OCI-LY7 (cell line): ENCODE data around the gene PLXNC1. TPM values are rescaled to one million over a fixed set of nuclear protein-coding genes. Genes with fewer than 3 reads are reported as not detected.

Experiments
- BruUV-seq: library from RNA; stranded (reverse); fragments of 400-500 nt; replicated peaks from 2 replicates; lab custom pipeline; 2021; lab: Mats Ljungman, UMichigan
- CTCF ChIA-PET: fragments of 300-600 bp; sonication (Branson Sonifier 250); formaldehyde crosslinking; loops from one replicate; lab custom pipeline; 2022; ENCODE audit warnings: antibody characterized with exemption; ENCODE audit not compliant: unreplicated experiment; lab: Charles Lee
- POLR2A ChIA-PET: fragments of 300-600 bp; sonication (Branson Sonifier 250); formaldehyde crosslinking; loops from one replicate; lab custom pipeline; 2022; ENCODE audit warnings: antibody characterized with exemption; lab: Charles Lee
- DNase-seq: peaks from one replicate; pipeline ENCODE4 v3.0.0-alpha.2; 2015; ENCODE audit warnings: low spot score
- H2AFZ ChIP-seq: fragments of 200-600 bp; sonication (generic), shearing (Covaris generic); 2 replicates; pipeline ENCODE4 v1.6.1; 2014; ENCODE audit warnings: mild to moderate bottlenecking, antibody characterized with exemption, low read length, moderate library complexity
- H3K27ac ChIP-seq: fragments of 200-600 bp; sonication (generic); 2 replicates; pipeline ENCODE4 v1.5.1; 2014; ENCODE audit warnings: mixed run types, low read depth, mild to moderate bottlenecking, moderate library complexity, low read length, inconsistent platforms; ENCODE audit not compliant: poor library complexity, severe bottlenecking
- H3K36me3 ChIP-seq: fragments of 200-600 bp; sonication (generic); 2 replicates; pipeline ENCODE4 v1.6.1; 2014; ENCODE audit warnings: mild to moderate bottlenecking, antibody characterized with exemption, low read length, moderate library complexity, mixed read lengths; ENCODE audit not compliant: insufficient read depth
- H3K4me1 ChIP-seq: fragments of 200-600 bp; sonication (generic); 2 replicates; pipeline ENCODE4 v1.5.1; 2014; ENCODE audit warnings: mild to moderate bottlenecking, low read length; ENCODE audit not compliant: insufficient read depth, poor library complexity, severe bottlenecking
- H3K4me2 ChIP-seq: fragments of 200-600 bp; sonication (generic); 2 replicates; pipeline ENCODE4 v1.6.1; 2014; ENCODE audit warnings: mild to moderate bottlenecking, low read length
- H3K4me3 ChIP-seq: fragments of 200-600 bp; sonication (generic); 2 replicates; pipeline ENCODE4 v1.5.1; 2014; ENCODE audit warnings: mild to moderate bottlenecking, low read depth, low read length; ENCODE audit not compliant: poor library complexity, severe bottlenecking
- H3K79me2 ChIP-seq: fragments of 200-600 bp; sonication (generic); 2 replicates; pipeline ENCODE4 v1.6.1; 2016; ENCODE audit warnings: low read depth, mild to moderate bottlenecking, low read length, moderate library complexity, mixed read lengths; ENCODE audit not compliant: insufficient read depth
- H3K9me2 ChIP-seq: fragments of 200-600 bp; sonication (generic); 2 replicates; pipeline ENCODE4 v1.6.1; 2016; ENCODE audit warnings: mild to moderate bottlenecking, low read length, mixed read lengths; ENCODE audit not compliant: insufficient read depth
- H3K9me3 ChIP-seq: fragments of 200-600 bp; sonication (generic); 2 replicates; pipeline ENCODE4 v1.6.1; 2014; ENCODE audit warnings: mild to moderate bottlenecking, mixed run types, low read length, mixed read lengths
- H4K20me1 ChIP-seq: fragments of 200-600 bp; sonication (generic); 2 replicates; pipeline ENCODE4 v1.6.1; 2014; ENCODE audit warnings: mild to moderate bottlenecking, antibody characterized with exemption, low read length, moderate library complexity, mixed read lengths; ENCODE audit not compliant: insufficient read depth
- CTCF ChIP-seq: fragments of 200-600 bp; sonication (generic); conservative IDR thresholded peaks from 2 replicates; pipeline ENCODE4 v1.5.1; 2014; ENCODE audit warnings: mild to moderate bottlenecking, antibody characterized with exemption, low read length, moderate library complexity, mixed read lengths
- EZH2phosphoT487 ChIP-seq: fragments of 200-600 bp; sonication (generic); IDR thresholded peaks from 2 replicates; pipeline ENCODE4 v1.6.1; 2018; ENCODE audit warnings: low read depth, borderline replicate concordance, mild to moderate bottlenecking, mixed run types, antibody characterized with exemption, low read length, moderate library complexity, mixed read lengths
- intact Hi-C: fragments of 100-400 bp; cut with micrococcal nuclease; formaldehyde crosslinking; loops from one replicate; pipeline ENCODE4 v1.10.0; 2022; ENCODE audit not compliant: unreplicated experiment
- total RNA-seq, 2 experiments: library from RNA; depleted of rRNA in 1 of 2; stranded (reverse); fragments of >200 nt in 1 of 2; shearing (Covaris generic) in 1 of 2; gene quantifications; 2 replicates each; pipeline ENCODE4 v1.2.3, GENCODE V29; 2014 to 2022

PLXNC1 gene
- total RNA-seq, 2 experiments from 2014 or later: 4.5 to 8.0 TPM

GRCh38 chr12:94122591-94122990 lies 25.8 kb upstream of the PLXNC1 start:
- no peak overlapping the region for H3K27ac ChIP-seq
- H3K4me3 ChIP-seq: no peak overlapping the region
- no peaks in the 10 kb centered on the region for H3K9me3 ChIP-seq
- intact Hi-C loops: no loop called here
- H3K9me2 ChIP-seq: no peaks in the 10 kb centered on the region
- ChIA-PET CTCF (no interaction called here), POLR2A (no interaction called here)
- no peak for DNase-seq
- H3K4me1 ChIP-seq: peaks cover 10% of the 10 kb centered on the region
- H3K4me2 ChIP-seq: no peak overlapping the region
- TF ChIP-seq EZH2phosphoT487: no peak
- TF ChIP-seq CTCF: no peak
- no peak overlapping the region for H2AFZ ChIP-seq
- no TSS peak for BruUV-seq
- H3K79me2 ChIP-seq: no peaks in the 10 kb centered on the region
- H3K36me3 ChIP-seq: no peaks in the 10 kb centered on the region
- H4K20me1 ChIP-seq: no peaks in the 10 kb centered on the region

GRCh38 chr12:94123127-94123526 lies 25.2 kb upstream of the PLXNC1 start:
- DNase-seq: no peak
- TF ChIP-seq EZH2phosphoT487: no peak
- TF ChIP-seq CTCF: no peak
- H3K36me3 ChIP-seq: no peaks in the 10 kb centered on the region
- no TSS peak for BruUV-seq
- H3K4me1 ChIP-seq: peaks cover 10% of the 10 kb centered on the region
- H3K79me2 ChIP-seq: no peaks in the 10 kb centered on the region
- H4K20me1 ChIP-seq: no peaks in the 10 kb centered on the region
- H3K9me2 ChIP-seq: no peaks in the 10 kb centered on the region
- H3K9me3 ChIP-seq: no peaks in the 10 kb centered on the region
- intact Hi-C loops: no loop called here
- no peak overlapping the region for H3K27ac ChIP-seq
- POLR2A ChIA-PET: interaction anchor here (0.6 to 0.7 kb wide), 2 partner anchors 685 to 763 kb away, joined by 5 to 6 read pairs; no protein-coding TSS in a partner anchor
- H3K4me2 ChIP-seq: no peak overlapping the region
- CTCF ChIA-PET: no interaction called here
- no peak overlapping the region for H3K4me3 ChIP-seq
- no peak overlapping the region for H2AFZ ChIP-seq

- Histone ChIP-seq H4K20me1 (no peaks in the 10 kb centered on the region), H3K79me2 (no peaks in the 10 kb centered on the region), H2AFZ (no peak overlapping the region), H3K9me2 (no peaks in the 10 kb centered on the region), H3K4me2 (no peak overlapping the region), H3K36me3 (no peaks in the 10 kb centered on the region), H3K9me3 (no peaks in the 10 kb centered on the region), H3K4me1 (peaks cover 10% of the 10 kb centered on the region), H3K4me3 (no peak overlapping the region), H3K27ac (no peak overlapping the region)
- TF ChIP-seq EZH2phosphoT487 (no peak), CTCF (no peak)
- intact Hi-C loops: no loop called here
- CTCF ChIA-PET: no interaction called here
- no peak for DNase-seq
- POLR2A ChIA-PET: interaction anchor here (0.6 to 1.5 kb wide), 7 partner anchors 8 to 621 kb away, joined by 3 to 6 read pairs (median 4); no protein-coding TSS in a partner anchor
- BruUV-seq: no TSS peak
Observed at GRCh38 chr12:94126067-94126466, 22.3 kb upstream of the PLXNC1 start.
